HG02852 (cell line): ENCODE results near the gene APIP.
"Not testable (repeated sequence)": the region's sequence is repeated elsewhere in the genome, so short reads cannot be mapped to it uniquely, and the experiment has no call there.

ENCODE experiments used
- ATAC-seq: cut with Tn5 transposase; IDR thresholded peaks from one replicate; pipeline ENCODE4 v1.9.1; 2021; ENCODE audit warnings: mild to moderate bottlenecking, moderate library complexity; ENCODE audit not compliant: unreplicated experiment

APIP gene

GRCh38 chr11:34926101-34926830, 10.1 kb upstream of the APIP start:
- ATAC-seq = no peak

GRCh38 chr11:34924714-34925113, 8.5 kb upstream of the APIP start:
- no peak for ATAC-seq

- ATAC-seq = no peak
These were observed 5.0 kb upstream of the APIP start for GRCh38 chr11:34921156-34921555.

- peak; percentile 31 for ATAC-seq
These were observed 928 bp upstream of the APIP start for GRCh38 chr11:34916843-34917770.

GRCh38 chr11:34915136-34916014, 804 bp downstream of the APIP start:
- no peak for ATAC-seq

- not testable (repeated sequence) for ATAC-seq
These were observed 2.6 kb downstream of the APIP start for GRCh38 chr11:34913556-34913955.

GRCh38 chr11:34911676-34912075, 4.5 kb downstream of the APIP start:
- ATAC-seq = no peak

GRCh38 chr11:34910817-34911216, 5.4 kb downstream of the APIP start:
- peak; percentile 50 for ATAC-seq

GRCh38 chr11:34909955-34910354, 6.2 kb downstream of the APIP start:
- ATAC-seq = no peak

- ATAC-seq = no peak
These were observed 6.8 kb downstream of the APIP start for GRCh38 chr11:34909415-34909814.

GRCh38 chr11:34907934-34908593, 8.1 kb downstream of the APIP start:
- ATAC-seq = peak; percentile 59

GRCh38 chr11:34905666-34906065, 10.5 kb downstream of the APIP start:
- ATAC-seq = no peak

GRCh38 chr11:34904421-34904955, 11.7 kb downstream of the APIP start:
- ATAC-seq = no peak

- no peak for ATAC-seq
These were observed 16.6 kb downstream of the APIP start for GRCh38 chr11:34899633-34900016.

GRCh38 chr11:34898474-34898873, 17.7 kb downstream of the APIP start:
- no peak for ATAC-seq

- ATAC-seq = no peak
These were observed 18.9 kb downstream of the APIP start for GRCh38 chr11:34897171-34897870.

GRCh38 chr11:34896191-34896590, 20.0 kb downstream of the APIP start:
- not testable (repeated sequence) for ATAC-seq

GRCh38 chr11:34893416-34893815, 22.8 kb downstream of the APIP start:
- ATAC-seq = no peak

- ATAC-seq = no peak
These were observed 24.6 kb downstream of the APIP start for GRCh38 chr11:34891611-34892010.

- ATAC-seq = no peak
These were observed 25.4 kb downstream of the APIP start for GRCh38 chr11:34890812-34891211.
